GM19372 (cell line): ENCODE results near the gene FBXO2.
"Not testable (repeated sequence)": the region's sequence is repeated elsewhere in the genome, so short reads cannot be mapped to it uniquely, and the experiment has no call there.

ENCODE experiments used
- ATAC-seq: cut with Tn5 transposase; IDR thresholded peaks from one replicate; pipeline ENCODE4 v1.9.1; 2021; ENCODE audit warnings: mild to moderate bottlenecking, low read depth, moderate library complexity; ENCODE audit not compliant: unreplicated experiment

Gene FBXO2

DNA sequence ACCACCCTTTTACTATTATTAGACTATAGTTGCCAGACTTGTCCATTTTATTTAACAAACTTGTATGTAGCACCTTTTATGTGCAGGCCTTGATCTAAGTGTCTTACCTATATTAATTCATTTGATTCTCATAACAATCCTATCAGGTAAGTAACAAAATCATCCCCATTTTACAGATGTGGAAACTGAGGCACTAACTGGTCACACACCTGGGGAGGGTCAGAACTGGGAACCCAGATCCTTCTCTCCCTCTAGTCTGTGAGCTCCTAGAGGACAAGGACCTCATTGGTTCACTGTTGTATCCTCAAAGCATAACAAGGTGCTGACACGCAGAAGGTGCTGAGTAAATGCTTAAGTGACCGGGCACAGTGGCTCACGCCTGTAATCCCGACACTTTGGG is 14.9 kb downstream of the FBXO2 start:
- no peak for ATAC-seq

DNA sequence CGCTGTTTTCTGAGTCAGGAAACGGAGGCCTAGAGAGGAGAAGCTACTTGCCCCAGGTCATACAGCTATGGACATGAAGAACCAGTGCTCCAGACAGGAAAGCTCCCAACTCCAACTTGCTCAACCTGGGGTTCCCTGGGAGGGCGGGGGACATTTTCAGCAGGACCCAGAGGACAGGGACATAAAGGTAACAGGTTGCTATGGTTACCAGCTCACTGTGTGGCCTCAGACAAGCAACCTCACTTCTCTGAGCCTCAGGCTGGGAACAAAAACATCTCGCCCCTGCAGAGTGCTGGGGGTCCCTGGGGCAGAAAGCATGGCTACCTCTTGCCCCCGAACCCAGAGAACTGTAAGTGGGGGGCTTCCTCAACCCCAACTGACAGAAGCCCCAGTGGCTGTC is 16.1 kb downstream of the FBXO2 start:
- ATAC-seq, result no peak

DNA sequence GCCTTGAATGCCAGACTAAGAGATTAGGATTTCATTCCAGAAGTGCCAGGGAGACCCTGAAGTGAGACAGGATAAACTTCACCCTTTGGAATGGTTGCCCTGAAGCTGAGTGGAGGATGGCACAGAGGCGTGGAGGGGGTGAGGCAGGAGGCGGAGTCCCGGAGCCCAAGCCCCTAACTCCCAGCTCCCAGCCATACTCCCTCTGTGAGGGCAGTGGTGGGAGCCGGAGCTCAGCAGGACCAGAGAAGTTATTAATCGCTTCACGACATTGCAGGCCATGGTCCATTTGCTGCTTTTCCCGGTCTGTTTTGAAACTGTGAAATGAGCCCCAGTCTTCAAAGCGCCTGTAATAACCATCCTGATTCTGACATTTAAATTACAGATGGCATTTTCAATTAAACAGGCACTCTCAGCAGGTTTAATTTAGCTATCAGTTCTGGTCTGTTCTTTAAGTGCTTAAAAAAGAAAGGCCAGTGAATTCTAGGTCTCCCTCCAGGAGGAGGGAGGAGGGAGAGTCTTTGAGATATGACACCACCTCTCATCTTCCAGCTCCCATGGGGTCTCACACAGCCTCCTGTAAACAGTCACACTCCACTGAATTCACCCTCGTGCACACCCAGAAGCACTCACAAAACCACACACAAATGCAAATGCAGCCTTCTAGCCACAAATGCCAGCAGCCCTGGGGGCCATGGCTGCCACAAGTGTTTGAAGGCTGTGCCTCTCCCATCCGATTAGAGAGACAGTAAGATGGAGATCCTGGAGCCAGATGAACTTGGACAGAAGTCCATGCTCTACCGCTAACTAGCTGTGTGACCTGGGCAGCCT is 19.6 kb downstream of the FBXO2 start:
- no peak for ATAC-seq

DNA sequence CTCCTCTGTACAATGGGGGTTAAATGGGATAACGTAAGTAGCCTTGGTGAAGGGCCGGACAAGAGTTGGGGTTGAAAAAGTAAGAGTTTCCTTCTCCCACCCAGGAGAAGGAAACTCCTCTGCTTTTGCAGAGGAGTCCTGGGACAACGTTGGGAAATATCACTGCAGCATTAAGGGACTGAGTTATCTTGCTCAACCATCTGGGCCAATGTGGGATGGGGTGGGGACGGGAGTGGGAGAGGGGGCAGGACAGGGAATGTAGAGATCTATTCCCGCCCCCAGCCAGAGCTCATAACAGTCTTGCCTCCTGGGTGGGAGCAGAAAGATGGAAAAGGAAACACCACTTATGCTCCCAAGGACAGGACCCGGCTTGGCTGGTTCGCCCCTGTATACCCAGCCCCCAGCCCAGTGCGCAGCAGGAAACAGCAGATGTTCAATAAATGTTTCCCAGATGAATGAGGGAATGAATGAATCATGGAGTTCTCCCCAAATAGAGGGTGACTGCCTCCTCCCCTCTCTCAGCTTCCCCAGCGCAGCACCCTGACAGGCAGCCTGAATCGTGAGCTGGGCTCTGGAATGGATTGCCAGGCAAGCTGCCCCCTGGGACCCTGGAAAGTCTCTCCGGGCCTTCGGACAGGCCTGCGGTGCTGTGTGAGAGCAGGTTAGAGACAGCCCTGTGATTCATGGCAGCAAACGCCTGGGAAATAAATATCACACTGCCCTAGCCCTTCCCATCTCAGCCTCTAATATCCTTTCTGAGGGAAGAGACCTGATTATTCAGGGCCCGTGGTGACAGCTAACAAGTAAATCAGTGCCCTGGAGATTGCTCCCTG is 24.8 kb downstream of the FBXO2 start:
- ATAC-seq, result no peak

DNA sequence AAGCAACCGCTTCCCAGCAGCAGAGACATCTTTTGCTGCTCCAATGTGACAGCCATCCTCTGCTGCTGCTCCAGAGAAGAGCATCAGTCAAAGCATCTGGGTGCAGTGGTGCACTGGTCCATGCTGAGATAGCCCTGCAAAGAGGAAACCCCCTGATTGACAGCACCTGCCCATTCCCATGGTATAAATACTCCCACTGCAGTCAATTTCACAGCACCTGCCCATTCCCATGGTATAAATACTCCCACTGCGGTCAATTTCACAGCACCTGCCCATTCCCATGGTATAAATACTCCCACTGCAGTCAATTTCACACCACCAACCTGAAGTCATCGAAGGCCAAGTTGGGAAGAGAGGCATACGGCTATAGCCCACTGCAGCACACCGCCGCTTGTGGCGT is 25.5 kb downstream of the FBXO2 start:
- no peak for ATAC-seq

DNA sequence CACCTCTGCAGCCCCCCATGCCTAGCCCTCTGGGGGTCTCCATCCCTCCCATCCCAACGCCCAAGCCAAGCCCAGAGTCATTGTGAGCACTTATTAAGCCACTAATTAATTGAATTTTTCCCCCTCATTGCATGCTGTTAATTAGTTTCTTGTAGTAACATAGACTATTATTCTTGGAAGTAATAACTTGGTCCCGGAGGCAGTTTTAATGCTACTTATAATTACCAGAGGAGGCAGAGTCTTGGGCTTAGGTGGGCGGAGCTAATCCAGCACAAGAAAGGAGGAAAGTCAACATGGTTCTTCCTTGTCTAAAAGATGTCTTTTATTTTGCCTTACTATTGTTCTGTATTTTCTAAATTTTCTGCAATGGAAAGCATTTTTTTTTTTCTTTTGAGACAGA is 27.7 kb downstream of the FBXO2 start:
- ATAC-seq, result no peak

DNA sequence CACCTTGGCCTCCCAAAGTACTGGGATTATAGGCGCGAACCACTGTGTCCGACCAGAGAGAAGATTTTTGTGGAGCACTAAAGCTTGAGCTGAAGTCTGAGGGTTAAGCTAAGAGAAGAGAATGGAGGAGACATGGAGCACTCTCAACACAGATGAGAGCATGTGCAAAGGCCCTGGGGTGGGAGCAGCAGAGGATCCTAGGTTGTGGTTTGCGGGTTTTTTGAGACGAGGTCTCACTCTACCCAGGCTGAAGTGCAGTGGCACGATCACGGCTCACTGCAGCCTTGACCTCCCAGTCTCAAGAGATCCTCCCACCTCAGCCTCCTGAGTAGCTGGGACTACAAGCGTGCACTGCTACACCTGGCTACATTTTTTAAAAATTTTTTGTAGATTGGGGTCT is 30.5 kb downstream of the FBXO2 start:
- no peak for ATAC-seq

DNA sequence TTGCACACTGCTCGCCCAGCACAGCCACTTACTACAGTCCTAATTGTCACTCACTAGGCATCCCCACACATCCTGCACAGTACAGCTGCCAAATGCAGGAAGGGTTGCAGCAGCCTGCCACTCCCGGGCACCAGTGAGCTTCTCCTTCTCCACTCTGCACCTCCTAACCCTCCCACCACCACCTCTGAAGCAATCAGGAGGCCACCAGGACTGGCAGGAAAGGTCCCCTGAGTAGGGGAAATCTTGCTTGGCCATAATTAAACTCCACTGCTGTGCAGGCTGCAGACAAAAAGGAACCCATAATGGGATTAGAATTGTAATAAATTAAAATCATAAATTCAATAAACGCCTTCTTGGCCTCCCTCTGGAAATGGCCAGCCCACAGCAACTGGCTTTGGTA is 31.8 kb downstream of the FBXO2 start:
- ATAC-seq, result no peak

DNA sequence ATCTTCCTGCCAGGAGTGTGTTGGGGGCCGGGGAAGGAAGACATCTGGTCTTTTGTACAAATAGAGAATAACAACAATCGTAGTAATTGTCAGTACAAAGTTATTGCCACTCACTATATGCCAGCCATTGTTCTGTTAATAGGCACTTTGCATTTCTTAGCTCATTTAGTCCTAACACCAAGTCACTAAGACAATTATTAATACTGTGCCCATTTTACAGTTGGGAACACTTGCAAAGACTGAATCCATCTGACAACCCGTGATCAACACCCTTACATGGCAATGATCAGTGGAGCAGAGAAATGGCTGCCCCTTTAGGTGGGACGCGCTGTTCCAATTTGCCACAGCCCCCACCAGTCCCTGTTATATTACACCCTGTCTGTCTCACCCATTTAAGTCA is 33.3 kb downstream of the FBXO2 start:
- no peak for ATAC-seq

DNA sequence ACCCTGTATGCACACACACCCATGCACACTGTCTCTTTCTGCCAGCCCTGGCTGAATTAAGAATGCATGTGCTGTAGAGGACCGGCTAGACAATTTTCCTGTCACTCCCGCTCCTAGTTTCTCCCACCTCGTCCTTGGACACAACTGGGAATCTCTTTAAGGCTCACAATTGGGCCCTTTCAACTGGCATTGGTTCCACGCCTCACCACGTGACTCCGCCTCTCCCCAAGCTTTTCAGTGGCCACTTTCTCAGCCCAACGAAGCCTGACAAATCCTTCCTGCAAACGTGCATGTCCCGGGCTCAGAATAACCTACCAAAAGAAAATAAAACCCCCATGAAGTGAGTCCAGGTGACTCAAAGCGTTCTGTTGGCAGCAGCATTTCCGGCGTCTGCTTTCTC is 33.8 kb downstream of the FBXO2 start:
- ATAC-seq, result no peak

DNA sequence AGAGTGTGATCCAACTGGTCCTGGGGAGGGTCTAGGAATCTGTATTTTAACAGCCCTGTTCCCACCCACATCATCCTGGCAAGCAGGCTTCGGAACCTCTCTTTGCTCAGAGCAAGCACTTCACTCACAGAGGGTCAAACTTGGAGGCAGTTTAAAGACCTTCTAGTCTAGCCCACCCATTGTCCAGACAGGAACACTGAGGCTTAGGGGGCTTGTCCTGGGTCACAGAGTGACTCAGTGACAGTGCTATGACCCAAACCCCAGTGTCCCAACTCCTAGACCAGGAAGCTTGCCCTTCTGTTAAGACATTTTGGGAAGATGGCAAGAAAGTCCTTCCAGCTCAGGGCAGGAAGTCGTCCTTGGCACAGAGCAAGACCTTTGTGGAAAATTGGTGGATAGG is 36.5 kb downstream of the FBXO2 start:
- ATAC-seq, result no peak

DNA sequence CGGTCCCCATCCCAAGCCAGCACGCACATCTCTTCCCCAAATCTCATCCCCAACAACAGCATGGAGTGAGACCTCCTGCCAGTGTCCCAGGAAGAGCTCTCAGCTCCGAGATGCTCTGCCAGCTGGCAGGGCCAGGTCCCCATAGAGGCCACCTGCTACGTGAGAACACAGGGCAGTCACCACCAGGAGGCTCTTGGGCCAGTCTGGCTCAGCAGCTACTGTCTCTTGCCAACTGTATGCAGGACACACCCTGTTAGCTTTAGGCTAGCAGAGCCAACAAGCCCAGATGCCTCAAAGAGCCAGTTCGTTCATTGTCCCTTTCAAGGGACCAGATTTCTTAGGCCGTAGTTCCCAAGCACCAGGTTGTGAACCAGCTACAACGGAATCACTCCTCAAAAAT is 36.9 kb downstream of the FBXO2 start:
- no peak for ATAC-seq

DNA sequence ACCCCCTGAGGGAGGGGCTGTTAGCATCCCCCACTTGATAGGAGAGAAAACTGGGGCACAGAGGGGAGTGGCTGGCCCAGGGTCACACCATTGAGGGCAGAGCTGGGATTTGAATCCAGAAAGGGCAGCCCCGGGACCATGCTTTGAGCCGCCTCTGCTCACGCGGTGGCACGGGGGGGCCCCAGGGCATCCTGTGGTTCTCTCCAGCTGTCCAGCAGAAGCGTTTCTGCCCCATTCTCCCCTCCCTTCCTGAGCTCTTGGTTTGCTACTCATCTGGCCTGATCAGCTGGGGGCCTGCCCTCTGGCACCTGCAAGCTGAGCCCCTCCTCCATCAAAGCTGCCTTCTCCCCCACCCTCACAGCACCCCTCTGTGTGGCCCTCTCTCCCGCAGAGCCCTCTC is 37.5 kb downstream of the FBXO2 start:
- no peak for ATAC-seq

DNA sequence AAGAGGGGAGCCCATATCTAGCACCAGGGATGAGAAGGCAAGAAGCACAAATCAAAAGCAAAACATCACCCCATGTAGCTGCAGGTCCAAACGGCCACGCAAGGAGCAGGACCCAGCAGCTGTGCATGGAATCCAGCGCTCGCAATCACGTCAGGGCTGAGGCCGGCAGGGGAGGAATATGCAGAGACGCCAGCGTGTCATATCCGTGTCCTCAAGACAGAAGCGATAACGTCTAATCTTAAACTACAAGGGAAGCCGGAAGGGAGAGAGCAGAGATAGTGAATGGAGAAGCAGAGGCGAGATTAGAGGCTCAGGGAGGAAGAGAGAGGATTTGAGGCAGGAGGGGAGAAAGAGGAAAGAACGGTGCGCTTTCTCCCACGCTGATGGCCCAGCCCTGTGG is 39.1 kb downstream of the FBXO2 start:
- no peak for ATAC-seq

DNA sequence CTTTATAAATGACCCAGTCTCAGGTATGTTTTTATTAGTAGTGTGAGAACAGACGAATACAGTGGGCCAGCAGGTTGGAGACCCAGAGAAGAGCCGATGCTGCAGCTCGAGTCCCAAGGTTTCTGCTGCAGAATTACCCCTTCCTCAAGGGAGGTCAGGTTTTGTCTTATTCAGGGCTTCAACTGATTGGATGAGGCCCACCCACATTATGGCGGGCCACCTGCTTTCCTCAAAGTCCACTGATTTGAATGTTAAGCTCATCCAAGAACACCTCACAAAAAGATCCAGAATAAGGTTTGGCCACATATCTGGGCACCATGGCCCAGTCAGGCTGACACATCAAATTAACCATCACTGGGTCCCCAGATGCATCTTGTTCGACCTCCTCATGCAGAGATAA is 40.9 kb downstream of the FBXO2 start:
- no peak for ATAC-seq

DNA sequence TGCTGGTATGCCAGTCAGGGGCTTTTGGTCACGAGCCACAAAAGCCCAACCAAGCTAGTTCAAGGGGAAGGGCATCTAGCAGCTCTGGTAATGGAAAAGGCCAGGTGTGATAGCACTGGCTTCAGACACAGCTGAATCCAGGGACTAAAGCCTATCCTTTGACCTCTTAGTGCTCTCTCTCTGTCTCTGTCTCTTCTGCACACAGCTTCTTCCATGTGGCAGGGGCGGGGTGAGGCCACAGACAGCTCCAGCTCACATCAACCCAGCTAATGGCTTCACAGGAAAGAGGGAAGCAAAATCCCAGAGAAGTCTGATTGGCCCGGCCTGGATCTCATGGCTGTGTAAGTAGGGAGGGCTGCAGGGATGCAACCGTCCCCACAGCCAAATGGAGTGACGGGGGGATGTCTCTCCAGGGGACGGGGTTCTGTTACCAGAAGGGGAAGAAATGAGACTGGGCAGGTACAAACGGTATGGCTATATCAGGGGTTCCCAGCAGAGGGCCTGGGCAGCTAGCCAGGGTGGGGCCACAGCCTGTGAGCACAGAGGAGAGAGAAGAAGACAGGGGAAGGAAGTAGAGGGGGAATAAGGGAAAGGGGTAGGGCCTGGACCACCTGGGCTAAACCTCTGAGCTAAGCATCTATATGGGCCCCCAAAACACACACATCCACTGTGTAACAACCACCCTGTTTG is 42.4 kb downstream of the FBXO2 start:
- no peak for ATAC-seq

DNA sequence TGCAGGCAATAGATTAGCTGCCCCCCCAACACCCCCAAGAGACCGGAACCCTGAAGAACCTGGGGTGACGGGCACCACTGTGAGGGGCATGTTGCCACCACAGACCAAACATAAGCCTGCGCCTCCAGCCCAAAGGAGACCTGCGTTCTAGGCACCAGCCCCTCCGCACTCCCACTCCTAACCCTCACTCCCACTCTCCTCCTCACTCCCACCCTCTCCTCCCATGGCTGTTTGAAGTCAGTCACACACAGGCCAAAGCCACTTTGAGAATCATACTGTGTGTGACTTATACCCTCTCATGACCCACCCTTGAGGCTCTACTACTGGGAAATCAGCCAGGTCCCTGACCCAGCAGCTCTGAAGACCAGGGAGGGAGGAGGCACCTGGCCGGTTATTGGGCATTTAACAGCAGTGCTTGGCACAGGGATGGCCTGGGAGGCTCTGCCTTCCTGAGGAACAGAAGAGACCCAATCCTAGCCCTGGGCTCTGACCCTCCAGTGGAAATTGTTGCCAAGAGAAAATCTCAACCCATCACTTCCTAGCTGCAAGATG is 43.5 kb downstream of the FBXO2 start:
- ATAC-seq, result no peak

DNA sequence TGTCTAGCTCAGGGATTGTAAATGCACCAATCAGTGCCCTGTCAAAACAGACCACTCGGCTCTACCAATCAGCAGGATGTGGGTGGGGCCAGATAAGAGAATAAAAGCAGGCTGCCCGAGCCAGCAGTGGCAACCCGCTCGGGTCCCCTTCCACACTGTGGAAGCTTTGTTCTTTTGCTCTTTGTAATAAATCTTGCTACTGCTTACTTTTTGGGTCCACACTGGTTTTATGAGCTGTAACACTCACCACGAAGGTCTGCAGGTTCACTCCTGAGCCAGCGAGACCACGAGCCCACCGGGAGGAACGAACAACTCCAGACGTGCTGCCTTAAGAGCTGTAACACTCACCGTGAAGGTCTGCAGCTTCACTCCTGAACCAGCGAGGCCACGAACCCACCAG is 44.9 kb downstream of the FBXO2 start:
- not testable (repeated sequence) for ATAC-seq

DNA sequence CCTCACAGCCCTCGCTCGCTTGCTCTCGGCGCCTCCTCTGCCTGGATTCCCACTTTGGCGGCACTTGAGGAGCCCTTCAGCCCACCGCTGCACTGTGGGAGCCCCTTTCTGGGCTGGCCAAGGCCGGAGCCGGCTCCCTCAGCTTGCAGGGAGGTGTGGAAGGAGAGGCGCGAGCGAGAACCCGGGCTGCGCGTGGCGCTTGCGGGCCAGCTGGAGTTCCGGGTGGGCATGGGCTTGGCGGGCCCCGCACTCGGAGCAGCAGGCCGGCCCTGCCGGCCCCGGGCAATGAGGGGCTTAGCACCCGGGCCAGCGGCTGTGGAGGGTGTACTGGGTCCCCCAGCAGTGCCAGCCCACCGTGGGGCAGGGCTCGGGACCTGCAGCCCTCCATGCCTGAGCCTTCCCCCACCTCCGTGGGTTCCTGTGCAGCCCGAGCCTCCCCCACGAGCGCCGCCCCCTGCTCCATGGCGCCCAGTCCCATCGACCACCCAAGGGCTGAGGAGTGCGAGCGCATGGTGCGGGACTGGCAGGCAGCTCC is 45.6 kb downstream of the FBXO2 start:
- ATAC-seq, result not testable (repeated sequence)

DNA sequence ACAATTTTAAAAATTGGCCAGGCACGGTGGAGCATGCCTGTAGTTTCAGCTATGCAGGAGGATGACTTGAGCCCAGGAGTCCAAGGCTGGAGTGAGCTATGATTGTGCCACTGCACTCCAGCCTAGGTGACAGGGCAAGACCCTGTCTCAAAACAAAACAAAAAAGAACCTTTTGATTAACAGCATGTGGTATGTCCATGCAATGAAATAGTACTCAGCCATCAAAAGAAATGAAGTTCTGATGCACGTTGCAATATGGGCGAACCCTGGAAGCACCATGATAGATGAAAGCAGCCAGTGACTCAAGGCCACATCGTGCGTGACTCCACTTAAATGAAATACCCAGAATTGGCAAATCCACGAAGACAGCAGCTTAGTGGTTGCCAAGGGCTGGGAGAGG is 47.5 kb downstream of the FBXO2 start:
- no peak for ATAC-seq

DNA sequence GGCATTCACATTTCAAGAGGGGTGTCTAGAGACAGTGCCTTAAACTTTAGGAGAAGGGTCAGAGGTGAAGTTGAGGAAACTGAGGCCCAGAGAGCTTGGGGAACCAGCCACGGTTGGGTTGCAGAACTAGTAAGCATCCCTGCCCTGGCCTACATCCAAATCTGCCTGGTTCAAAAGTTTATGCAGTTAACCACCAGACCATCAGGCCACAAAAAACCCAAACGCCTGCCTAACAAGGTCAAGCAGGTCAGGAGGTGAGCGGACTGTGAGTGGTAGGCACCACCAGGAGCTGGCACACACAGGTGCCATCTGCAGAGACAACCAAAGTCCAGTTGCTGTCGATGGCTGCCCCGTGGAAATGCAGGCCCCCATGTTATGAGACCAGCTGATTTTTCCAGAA is 51.2 kb downstream of the FBXO2 start:
- no peak for ATAC-seq
